Activated T-cell treated with anti-CD3 and anti-CD28 coated beads, Interleukin-2, amount 50 U/mL, for 1 hour (primary cell): ENCODE data around the gene PLSCR1.
"Not testable (repeated sequence)": the region's sequence is repeated elsewhere in the genome, so short reads cannot be mapped to it uniquely, and the experiment has no call there.

Experiments used
- DNase-seq: peaks from one replicate; pipeline ENCODE4 v3.0.0-alpha.2; 2020

Gene PLSCR1

GRCh38 chr3:146547235-146547835 lies 2.9 kb upstream of the PLSCR1 start:
- no peak for DNase-seq

GRCh38 chr3:146546366-146546965 lies 2.1 kb upstream of the PLSCR1 start:
- no peak for DNase-seq

GRCh38 chr3:146544929-146545528 lies 622 bp upstream of the PLSCR1 start:
- DNase-seq = no peak

GRCh38 chr3:146543461-146544001 lies 876 bp downstream of the PLSCR1 start:
- DNase-seq = no peak

GRCh38 chr3:146542978-146543377 lies 1.4 kb downstream of the PLSCR1 start:
- DNase-seq = no peak

- no peak for DNase-seq
Observed at GRCh38 chr3:146542179-146542578, 2.2 kb downstream of the PLSCR1 start.

GRCh38 chr3:146540978-146541377 lies 3.4 kb downstream of the PLSCR1 start:
- DNase-seq = no peak

GRCh38 chr3:146540236-146540635 lies 4.2 kb downstream of the PLSCR1 start:
- DNase-seq = no peak

GRCh38 chr3:146539315-146539714 lies 5.1 kb downstream of the PLSCR1 start:
- no peak for DNase-seq

- no peak for DNase-seq
Observed at GRCh38 chr3:146537603-146538002, 6.8 kb downstream of the PLSCR1 start.

- DNase-seq = no peak
Observed at GRCh38 chr3:146536681-146537080, 7.7 kb downstream of the PLSCR1 start.

GRCh38 chr3:146532406-146532805 lies 12.0 kb downstream of the PLSCR1 start:
- no peak for DNase-seq

- DNase-seq = no peak
Observed at GRCh38 chr3:146530609-146531008, 13.8 kb downstream of the PLSCR1 start.

- DNase-seq = no peak
Observed at GRCh38 chr3:146529021-146529420, 15.4 kb downstream of the PLSCR1 start.

GRCh38 chr3:146524961-146525360 lies 19.4 kb downstream of the PLSCR1 start:
- no peak for DNase-seq

- DNase-seq = no peak
Observed at GRCh38 chr3:146523531-146523930, 20.9 kb downstream of the PLSCR1 start.

- not testable (repeated sequence) for DNase-seq
Observed at GRCh38 chr3:146522174-146523158, 21.9 kb downstream of the PLSCR1 start.

GRCh38 chr3:146521394-146521793 lies 23.0 kb downstream of the PLSCR1 start:
- DNase-seq = no peak

- DNase-seq = no peak
Observed at GRCh38 chr3:146519810-146520209, 24.6 kb downstream of the PLSCR1 start.

GRCh38 chr3:146517684-146518435 lies 26.5 kb downstream of the PLSCR1 start:
- DNase-seq = no peak

- no peak for DNase-seq
Observed at GRCh38 chr3:146513386-146514051, 30.9 kb downstream of the PLSCR1 start.
